ENCODE data around the gene KLRC1.
"Not testable (repeated sequence)": the region's sequence is repeated elsewhere in the genome, so short reads cannot be mapped to it uniquely, and the experiment has no call there.

The KLRC1 gene

GRCh38 chr12:10425938-10426337 lies 27.2 kb downstream of the KLRC1 start:
- not testable (repeated sequence) for DNase-seq (ENCODE audit: low read depth); H3K4me3 ChIP-seq (replicated peaks; ENCODE audit: low read depth, low read length)

DNA sequence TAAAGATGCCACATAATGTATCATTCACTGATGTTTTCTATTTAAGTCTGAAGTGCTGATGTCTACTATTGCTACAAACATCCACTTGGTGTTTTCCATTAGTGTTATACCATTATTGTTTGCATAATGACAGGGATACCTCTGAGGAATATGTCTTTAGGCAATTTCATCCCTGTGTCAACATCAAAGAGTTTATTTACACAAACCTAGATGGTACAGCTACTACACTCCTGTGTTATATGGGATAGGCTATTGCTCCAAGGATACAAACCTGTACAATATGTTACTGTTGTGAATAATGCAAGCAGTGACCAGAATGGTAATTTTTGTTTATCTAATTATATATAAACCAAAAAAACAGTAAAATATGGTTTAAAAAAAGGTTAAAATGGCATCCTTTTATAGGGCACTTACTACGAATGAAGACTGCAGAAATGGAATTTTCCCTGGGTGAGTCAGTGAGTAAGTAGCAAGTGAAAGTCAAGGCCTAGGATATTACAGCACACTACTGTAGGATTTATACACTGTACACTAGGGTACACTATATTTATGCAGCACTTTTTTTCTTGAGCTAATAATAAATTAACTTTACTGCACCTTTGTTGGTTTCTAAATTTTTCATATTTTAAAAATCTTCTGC lies 28.8 kb downstream of the KLRC1 start:
- not testable (repeated sequence) for DNase-seq (ENCODE audit: low read depth); H3K4me3 ChIP-seq (replicated peaks; ENCODE audit: low read depth, low read length)

DNA sequence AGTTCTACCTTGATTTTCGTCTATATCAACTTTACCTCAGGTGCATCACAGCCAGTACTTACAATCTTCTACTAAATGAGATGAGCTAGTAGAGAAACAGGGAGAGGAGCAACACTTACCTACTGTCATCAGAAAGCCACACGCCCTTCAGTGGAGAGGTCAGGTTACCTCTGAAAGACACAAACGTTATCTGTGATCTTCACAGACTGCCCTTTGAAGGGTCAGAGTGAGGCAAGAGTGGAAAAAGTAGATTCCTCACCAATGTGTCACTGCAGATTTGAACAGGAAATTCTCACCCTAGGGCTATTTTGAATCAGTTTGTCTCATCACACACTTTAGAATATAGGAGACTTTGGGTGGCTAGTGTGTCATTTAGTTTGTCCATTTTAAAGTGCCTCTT lies 31.0 kb downstream of the KLRC1 start:
- DNase-seq (ENCODE audit: low read depth); H3K4me3 ChIP-seq (replicated peaks; ENCODE audit: low read depth, low read length): not testable (repeated sequence)

DNA sequence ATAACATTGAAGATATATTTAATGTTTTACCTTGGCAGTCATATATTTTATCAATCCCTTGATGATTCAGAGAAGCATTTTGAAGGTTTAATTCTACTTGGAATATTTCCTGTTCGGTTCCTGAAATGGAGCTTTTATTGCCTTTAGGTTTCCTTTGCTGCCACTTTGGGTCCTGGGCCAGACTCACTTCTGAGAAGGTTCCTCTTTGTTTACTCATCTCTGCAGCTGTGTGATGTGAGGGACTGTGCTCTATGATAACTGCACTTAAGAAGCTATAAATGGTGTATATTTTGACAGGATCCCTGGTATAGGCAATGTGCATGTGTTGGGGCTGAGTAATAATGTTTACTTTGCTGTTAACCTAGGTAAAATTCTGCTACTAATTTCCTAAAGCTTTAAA lies 32.8 kb downstream of the KLRC1 start, which contains the start of gene KLRC3:
TSS of gene KLRC3 (minus strand) at position 262 of the 400 bp plus-strand sequence. CDS start at position 217, 45 bp downstream.
- not testable (repeated sequence) for DNase-seq (ENCODE audit: low read depth)

DNA sequence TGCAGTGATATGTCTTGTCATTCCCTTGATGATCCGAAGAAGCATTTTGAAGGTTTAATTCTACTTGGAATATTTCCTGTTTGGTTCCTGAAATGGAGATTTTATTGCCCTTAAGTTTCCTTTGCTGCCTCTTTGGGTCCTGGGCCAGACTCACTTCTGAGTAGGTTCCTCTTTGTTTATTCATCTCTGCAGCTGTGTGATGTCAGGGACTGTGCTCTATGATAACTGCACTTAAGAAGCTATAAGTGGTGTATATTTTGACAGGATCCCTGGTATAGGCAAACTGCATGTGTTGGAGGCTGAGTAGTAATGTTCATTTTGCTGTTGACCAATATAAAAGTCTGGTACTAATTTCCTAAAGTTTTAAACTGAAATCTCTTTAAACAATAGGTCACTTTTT lies 43.8 kb downstream of the KLRC1 start, which contains the start of gene KLRC4:
TSS of gene KLRC4 (minus strand) at position 366 of the 400 bp plus-strand sequence. CDS start at position 184, 182 bp downstream.
- peak; percentile 19 for DNase-seq (ENCODE audit: low read depth)
- H3K4me3 ChIP-seq (replicated peaks; ENCODE audit: low read depth, low read length) = no peak within 1 kb of the TSS
- no peak for TF ChIP-seq CTCF (IDR thresholded peaks at IDR 0.05; ENCODE audit: low read length, missing control alignments)

More for the DNA sequence above, 32.8 kb downstream of the KLRC1 start, which contains the start of gene KLRC3:
- not testable (repeated sequence) for H3K4me3 ChIP-seq (replicated peaks; ENCODE audit: low read depth, low read length)

DNA sequence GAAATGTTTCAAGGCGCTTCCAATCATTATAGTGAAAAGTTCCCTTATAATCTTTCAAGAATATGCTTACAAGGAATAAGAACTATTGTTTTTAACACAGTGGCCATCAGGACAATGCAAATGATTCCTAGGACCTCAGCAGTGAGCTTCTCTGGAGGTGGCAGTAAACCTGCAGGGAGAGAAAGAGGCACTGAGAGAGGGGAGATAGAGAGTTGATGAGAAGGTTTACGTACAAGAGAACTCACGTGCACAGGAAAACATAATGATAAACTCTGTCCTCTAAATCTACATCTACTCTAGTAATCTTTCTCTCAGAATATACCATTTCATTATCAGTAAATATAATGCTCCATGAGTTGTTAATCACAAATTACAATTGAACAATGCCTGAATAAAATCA lies 44.3 kb downstream of the KLRC1 start:
- DNase-seq (ENCODE audit: low read depth) = no peak
- no peak overlapping the region for H3K4me3 ChIP-seq (replicated peaks; ENCODE audit: low read depth, low read length)
- TF ChIP-seq CTCF (IDR thresholded peaks at IDR 0.05; ENCODE audit: low read length, missing control alignments) = no peak

GRCh38 chr12:10406725-10407124 lies 46.5 kb downstream of the KLRC1 start:
- no peak overlapping the region for H3K4me3 ChIP-seq (replicated peaks; ENCODE audit: low read depth, low read length)
- DNase-seq (ENCODE audit: low read depth) = no peak
- no peak for TF ChIP-seq CTCF (IDR thresholded peaks at IDR 0.05; ENCODE audit: low read length, missing control alignments)

DNA sequence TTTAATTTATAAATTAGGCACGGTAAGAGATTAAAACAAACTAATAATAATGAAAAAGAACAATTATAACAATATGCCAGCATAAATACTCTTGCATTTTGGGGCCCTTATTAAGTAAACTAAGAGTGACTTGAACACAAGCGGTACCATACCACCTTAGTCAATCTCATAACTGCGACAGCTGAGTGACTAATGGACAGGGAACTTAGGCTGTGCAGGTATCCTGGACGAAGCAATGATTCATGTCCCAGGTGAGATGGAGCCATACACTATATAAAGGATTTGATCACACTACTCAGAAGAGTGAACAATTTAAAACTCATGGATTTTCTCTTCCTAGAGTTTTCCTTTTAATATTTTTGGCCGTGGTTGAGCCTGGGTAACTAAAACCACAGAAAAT lies 47.9 kb downstream of the KLRC1 start:
- H3K4me3 ChIP-seq (replicated peaks; ENCODE audit: low read depth, low read length) = no peak overlapping the region

More for the DNA sequence above, 47.9 kb downstream of the KLRC1 start:
- TF ChIP-seq CTCF (IDR thresholded peaks at IDR 0.05; ENCODE audit: low read length, missing control alignments) = no peak
- DNase-seq (ENCODE audit: low read depth) = no peak
